Measurements from ENCODE around the gene THSD4.
"Not testable (repeated sequence)": the region's sequence is repeated elsewhere in the genome, so short reads cannot be mapped to it uniquely, and the experiment has no call there.

DNA sequence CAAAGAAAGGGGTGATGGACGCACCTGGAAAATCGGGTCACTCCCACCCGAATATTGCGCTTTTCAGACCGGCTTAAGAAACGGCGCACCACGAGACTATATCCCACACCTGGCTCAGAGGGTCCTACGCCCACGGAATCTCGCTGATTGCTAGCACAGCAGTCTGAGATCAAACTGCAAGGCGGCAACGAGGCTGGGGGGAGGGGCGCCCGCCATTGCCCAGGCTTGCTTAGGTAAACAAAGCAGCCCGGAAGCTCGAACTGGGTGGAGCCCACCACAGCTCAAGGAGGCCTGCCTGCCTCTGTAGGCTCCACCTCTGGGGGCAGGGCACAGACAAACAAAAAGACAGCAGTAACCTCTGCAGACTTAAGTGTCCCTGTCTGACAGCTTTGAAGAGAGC is 59.1 kb downstream of the THSD4 start:
- TF ChIP-seq, protein P1, sequence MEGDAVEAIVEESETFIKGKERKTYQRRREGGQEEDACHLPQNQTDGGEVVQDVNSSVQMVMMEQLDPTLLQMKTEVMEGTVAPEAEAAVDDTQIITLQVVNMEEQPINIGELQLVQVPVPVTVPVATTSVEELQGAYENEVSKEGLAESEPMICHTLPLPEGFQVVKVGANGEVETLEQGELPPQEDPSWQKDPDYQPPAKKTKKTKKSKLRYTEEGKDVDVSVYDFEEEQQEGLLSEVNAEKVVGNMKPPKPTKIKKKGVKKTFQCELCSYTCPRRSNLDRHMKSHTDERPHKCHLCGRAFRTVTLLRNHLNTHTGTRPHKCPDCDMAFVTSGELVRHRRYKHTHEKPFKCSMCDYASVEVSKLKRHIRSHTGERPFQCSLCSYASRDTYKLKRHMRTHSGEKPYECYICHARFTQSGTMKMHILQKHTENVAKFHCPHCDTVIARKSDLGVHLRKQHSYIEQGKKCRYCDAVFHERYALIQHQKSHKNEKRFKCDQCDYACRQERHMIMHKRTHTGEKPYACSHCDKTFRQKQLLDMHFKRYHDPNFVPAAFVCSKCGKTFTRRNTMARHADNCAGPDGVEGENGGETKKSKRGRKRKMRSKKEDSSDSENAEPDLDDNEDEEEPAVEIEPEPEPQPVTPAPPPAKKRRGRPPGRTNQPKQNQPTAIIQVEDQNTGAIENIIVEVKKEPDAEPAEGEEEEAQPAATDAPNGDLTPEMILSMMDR (IDR thresholded peaks at IDR 0.05), result not testable (repeated sequence)
- TF ChIP-seq POLR2A (IDR thresholded peaks at IDR 0.05), result not testable (repeated sequence)
